ENCODE data around the gene CALY. TPM values are rescaled to one million over a fixed set of nuclear protein-coding genes. Genes with fewer than 3 reads are reported as not detected.

Gene CALY
- total RNA-seq, 1 experiment from 2014 or later, result 1.9 TPM

DNA sequence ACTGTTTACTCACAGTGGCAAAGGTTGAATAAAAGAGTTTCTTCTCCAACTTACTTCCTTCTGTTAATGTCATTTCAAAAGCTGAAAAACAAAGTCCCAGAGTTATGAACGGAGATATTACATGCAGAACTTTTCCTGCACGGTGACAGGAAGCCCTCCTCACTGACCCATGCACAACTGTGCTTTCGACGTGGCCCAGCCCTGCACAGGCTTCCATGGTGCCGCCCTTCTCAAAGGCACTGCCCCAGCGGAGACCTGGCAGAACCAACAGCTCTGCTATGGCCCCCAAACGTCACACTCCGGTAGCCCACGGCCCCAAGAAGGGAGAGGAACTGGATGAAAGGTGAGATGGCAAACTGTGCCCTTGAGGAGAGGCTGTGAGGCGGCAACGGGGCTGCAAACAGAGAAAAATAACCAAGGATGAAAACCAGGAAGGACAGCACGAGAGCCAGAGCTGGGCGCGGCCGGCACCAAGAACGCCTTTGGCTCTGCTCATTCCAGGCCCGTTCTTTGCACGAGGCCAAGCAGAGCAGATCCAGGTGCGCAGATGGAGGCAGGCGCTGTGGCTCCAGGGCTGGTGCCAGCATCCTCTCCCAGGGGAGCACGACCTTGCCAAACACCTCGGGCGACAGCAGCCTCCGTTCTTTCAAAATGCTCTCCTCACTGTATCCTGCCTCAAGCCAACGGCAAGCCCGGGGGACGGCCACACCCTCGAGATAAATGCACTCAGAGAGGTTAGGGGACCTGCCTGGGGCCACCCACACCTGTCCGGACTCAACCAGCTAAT is 28.1 kb upstream of the CALY start:
- Histone ChIP-seq H3K27me3 (ENCODE audit: control insufficient read depth, insufficient read depth, low read length) (no peaks in the 10 kb centered on the region), H3K4me3 (ENCODE audit: low read depth in 2 of 2, low read length in 2 of 2) (no peak overlapping the region), H3K4me1 (ENCODE audit: control insufficient read depth, insufficient read depth, low read length) (no peaks in the 10 kb centered on the region), H3K27ac (ENCODE audit: low read length) (no peak overlapping the region), H3K9me3 (ENCODE audit: control insufficient read depth, insufficient read depth, low read depth, low read length) (no peaks in the 10 kb centered on the region), H3K36me3 (ENCODE audit: control insufficient read depth, insufficient read depth, low read length) (peaks cover 13% of the 10 kb centered on the region; the same call in 1 of the 2 replicates)
- ChIA-PET POLR2A (no interaction called here), CTCF (no interaction called here)
- no peak for DNase-seq (ENCODE audit: low read depth, low spot score)
- TF ChIP-seq, protein P1, sequence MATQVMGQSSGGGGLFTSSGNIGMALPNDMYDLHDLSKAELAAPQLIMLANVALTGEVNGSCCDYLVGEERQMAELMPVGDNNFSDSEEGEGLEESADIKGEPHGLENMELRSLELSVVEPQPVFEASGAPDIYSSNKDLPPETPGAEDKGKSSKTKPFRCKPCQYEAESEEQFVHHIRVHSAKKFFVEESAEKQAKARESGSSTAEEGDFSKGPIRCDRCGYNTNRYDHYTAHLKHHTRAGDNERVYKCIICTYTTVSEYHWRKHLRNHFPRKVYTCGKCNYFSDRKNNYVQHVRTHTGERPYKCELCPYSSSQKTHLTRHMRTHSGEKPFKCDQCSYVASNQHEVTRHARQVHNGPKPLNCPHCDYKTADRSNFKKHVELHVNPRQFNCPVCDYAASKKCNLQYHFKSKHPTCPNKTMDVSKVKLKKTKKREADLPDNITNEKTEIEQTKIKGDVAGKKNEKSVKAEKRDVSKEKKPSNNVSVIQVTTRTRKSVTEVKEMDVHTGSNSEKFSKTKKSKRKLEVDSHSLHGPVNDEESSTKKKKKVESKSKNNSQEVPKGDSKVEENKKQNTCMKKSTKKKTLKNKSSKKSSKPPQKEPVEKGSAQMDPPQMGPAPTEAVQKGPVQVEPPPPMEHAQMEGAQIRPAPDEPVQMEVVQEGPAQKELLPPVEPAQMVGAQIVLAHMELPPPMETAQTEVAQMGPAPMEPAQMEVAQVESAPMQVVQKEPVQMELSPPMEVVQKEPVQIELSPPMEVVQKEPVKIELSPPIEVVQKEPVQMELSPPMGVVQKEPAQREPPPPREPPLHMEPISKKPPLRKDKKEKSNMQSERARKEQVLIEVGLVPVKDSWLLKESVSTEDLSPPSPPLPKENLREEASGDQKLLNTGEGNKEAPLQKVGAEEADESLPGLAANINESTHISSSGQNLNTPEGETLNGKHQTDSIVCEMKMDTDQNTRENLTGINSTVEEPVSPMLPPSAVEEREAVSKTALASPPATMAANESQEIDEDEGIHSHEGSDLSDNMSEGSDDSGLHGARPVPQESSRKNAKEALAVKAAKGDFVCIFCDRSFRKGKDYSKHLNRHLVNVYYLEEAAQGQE (IDR thresholded peaks at IDR 0.05; ENCODE audit: insufficient read depth in 1 of 2, low read depth in 2 of 2, low read length in 1 of 2), result no peak
- TF ChIP-seq POLR2AphosphoS5 (IDR thresholded peaks at IDR 0.05; ENCODE audit: low read depth, low read length), result no peak
- TF ChIP-seq, protein P2, sequence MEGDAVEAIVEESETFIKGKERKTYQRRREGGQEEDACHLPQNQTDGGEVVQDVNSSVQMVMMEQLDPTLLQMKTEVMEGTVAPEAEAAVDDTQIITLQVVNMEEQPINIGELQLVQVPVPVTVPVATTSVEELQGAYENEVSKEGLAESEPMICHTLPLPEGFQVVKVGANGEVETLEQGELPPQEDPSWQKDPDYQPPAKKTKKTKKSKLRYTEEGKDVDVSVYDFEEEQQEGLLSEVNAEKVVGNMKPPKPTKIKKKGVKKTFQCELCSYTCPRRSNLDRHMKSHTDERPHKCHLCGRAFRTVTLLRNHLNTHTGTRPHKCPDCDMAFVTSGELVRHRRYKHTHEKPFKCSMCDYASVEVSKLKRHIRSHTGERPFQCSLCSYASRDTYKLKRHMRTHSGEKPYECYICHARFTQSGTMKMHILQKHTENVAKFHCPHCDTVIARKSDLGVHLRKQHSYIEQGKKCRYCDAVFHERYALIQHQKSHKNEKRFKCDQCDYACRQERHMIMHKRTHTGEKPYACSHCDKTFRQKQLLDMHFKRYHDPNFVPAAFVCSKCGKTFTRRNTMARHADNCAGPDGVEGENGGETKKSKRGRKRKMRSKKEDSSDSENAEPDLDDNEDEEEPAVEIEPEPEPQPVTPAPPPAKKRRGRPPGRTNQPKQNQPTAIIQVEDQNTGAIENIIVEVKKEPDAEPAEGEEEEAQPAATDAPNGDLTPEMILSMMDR (IDR thresholded peaks at IDR 0.05), result no peak
- no peak for TF ChIP-seq TCF7L2 (IDR thresholded peaks at IDR 0.05; ENCODE audit: low read depth, low read length)
- no peak for TF ChIP-seq SIN3A (IDR thresholded peaks at IDR 0.05; ENCODE audit: borderline replicate concordance, insufficient read depth, low read depth, low read length)
- intact Hi-C loops (cut with micrococcal nuclease; ENCODE audit: unreplicated experiment) (no loop called here), in situ Hi-C loops (cut with HindIII; ENCODE audit: low pct_unique_long_range_greater_than_20kb, low sequenced_read_pairs) (no loop called here)
- ATAC-seq, result no peak
- BruUV-seq (replicated peaks), result no TSS peak

DNA sequence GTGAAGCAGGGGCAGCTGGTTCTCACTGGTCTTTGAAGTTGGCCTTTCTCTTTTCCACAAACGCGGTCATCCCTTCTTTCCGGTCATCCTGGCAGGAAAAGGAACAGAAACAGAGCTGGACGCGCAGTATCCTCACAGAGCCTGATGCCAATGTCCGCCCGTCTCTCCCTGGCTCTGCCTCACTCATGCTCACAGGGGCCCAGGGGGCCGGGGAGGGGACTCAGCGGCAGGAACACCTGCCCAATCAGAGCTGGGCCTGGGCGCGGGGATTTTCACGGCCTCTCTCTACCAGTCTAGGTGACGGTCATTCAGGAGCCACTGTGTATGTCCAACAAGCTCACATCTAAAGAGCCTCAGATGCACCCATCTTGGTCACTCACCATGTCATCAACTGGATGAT is 26.1 kb upstream of the CALY start:
- no peak for ATAC-seq

More for the DNA sequence above, 26.1 kb upstream of the CALY start:
- Histone ChIP-seq H3K4me1 (ENCODE audit: control insufficient read depth, insufficient read depth, low read length) (no peaks in the 10 kb centered on the region), H3K27me3 (ENCODE audit: control insufficient read depth, insufficient read depth, low read length) (no peaks in the 10 kb centered on the region), H3K36me3 (ENCODE audit: control insufficient read depth, insufficient read depth, low read length) (peaks cover 2% of the 10 kb centered on the region; the same call in 1 of the 2 replicates), H3K9me3 (ENCODE audit: control insufficient read depth, insufficient read depth, low read depth, low read length) (no peaks in the 10 kb centered on the region), H3K4me3 (ENCODE audit: low read depth in 2 of 2, low read length in 2 of 2) (no peak overlapping the region), H3K27ac (ENCODE audit: low read length) (no peak overlapping the region)
- no peak for DNase-seq (ENCODE audit: low read depth, low spot score)
- in situ Hi-C loops (cut with HindIII; ENCODE audit: low pct_unique_long_range_greater_than_20kb, low sequenced_read_pairs) (no loop called here), intact Hi-C loops (cut with micrococcal nuclease; ENCODE audit: unreplicated experiment) (no loop called here)
- no peak for TF ChIP-seq SIN3A (IDR thresholded peaks at IDR 0.05; ENCODE audit: borderline replicate concordance, insufficient read depth, low read depth, low read length)
- TF ChIP-seq TCF7L2 (IDR thresholded peaks at IDR 0.05; ENCODE audit: low read depth, low read length), result no peak
- TF ChIP-seq, protein P1 (IDR thresholded peaks at IDR 0.05; ENCODE audit: insufficient read depth in 1 of 2, low read depth in 2 of 2, low read length in 1 of 2), result no peak
- no peak for TF ChIP-seq POLR2AphosphoS5 (IDR thresholded peaks at IDR 0.05; ENCODE audit: low read depth, low read length)
- TF ChIP-seq, protein P2 (IDR thresholded peaks at IDR 0.05), result no peak
- no TSS peak for BruUV-seq (replicated peaks)
- CTCF ChIA-PET, result no interaction called here
- POLR2A ChIA-PET, result no interaction called here
